DOHH2 (cell line): ENCODE measurements around the gene PDK3.

Source experiments
- H3F3A ChIP-seq: fragments of 200-600 bp; sonication (generic), shearing (Covaris generic); 2 replicates; pipeline ENCODE4 v1.6.0; 2016; ENCODE audit warnings: antibody characterized with exemption, mild to moderate bottlenecking; ENCODE audit not compliant: control insufficient read depth, insufficient read depth
- H3K27ac ChIP-seq: fragments of 200-600 bp; sonication (generic); 2 replicates; pipeline ENCODE4 v1.5.1; 2014; ENCODE audit warnings: low read depth, mild to moderate bottlenecking, low read length, moderate library complexity
- H3K27me3 ChIP-seq: fragments of 200-600 bp; sonication (generic); 2 replicates; pipeline ENCODE4 v1.6.1; 2014; ENCODE audit warnings: mild to moderate bottlenecking, low read length, mixed read lengths; ENCODE audit not compliant: control insufficient read depth
- H3K36me3 ChIP-seq: fragments of 200-600 bp; sonication (generic); 2 replicates; pipeline ENCODE4 v1.6.1; 2014; ENCODE audit warnings: mild to moderate bottlenecking, low read length, moderate library complexity, mixed read lengths; ENCODE audit not compliant: control insufficient read depth
- H3K4me1 ChIP-seq: fragments of 200-600 bp; sonication (generic); 2 replicates; pipeline ENCODE4 v1.6.1; 2014; ENCODE audit warnings: mild to moderate bottlenecking, low read length, mixed read lengths; ENCODE audit not compliant: control insufficient read depth
- H3K4me2 ChIP-seq: fragments of 200-600 bp; sonication (generic); 2 replicates; pipeline ENCODE4 v1.6.0; 2014; ENCODE audit warnings: mild to moderate bottlenecking, low read length, moderate library complexity
- H3K4me3 ChIP-seq: fragments of 200-600 bp; sonication (generic); 2 replicates; pipeline ENCODE4 v1.5.1; 2014; ENCODE audit warnings: mild to moderate bottlenecking, low read length, mixed read lengths
- H3K79me2 ChIP-seq: fragments of 200-600 bp; sonication (generic); 2 replicates; pipeline ENCODE4 v1.6.1; 2014; ENCODE audit warnings: mild to moderate bottlenecking, low read length, mixed read lengths; ENCODE audit not compliant: control insufficient read depth
- H3K9me2 ChIP-seq: fragments of 200-600 bp; sonication (generic); replicated peaks from 2 replicates; pipeline ENCODE4 v1.6.1; 2014; ENCODE audit warnings: mild to moderate bottlenecking, low read length, mixed read lengths; ENCODE audit not compliant: control insufficient read depth
- H3K9me3 ChIP-seq: fragments of 200-600 bp; sonication (generic); 2 replicates; pipeline ENCODE4 v1.6.1; 2014; ENCODE audit warnings: antibody characterized with exemption, low read length, mixed read lengths; ENCODE audit not compliant: control insufficient read depth, insufficient read depth
- H4K20me1 ChIP-seq: fragments of 200-600 bp; sonication (generic); 2 replicates; pipeline ENCODE4 v1.6.0; 2014; ENCODE audit warnings: low read depth, mild to moderate bottlenecking, antibody characterized with exemption, low read length, moderate library complexity; ENCODE audit not compliant: control insufficient read depth, insufficient read depth
- CTCF ChIP-seq: fragments of 200-600 bp; sonication (generic); IDR thresholded peaks from one replicate; pipeline ENCODE4 v1.5.1; 2014; ENCODE audit warnings: antibody characterized with exemption, mild to moderate bottlenecking, low read depth, low read length; ENCODE audit not compliant: poor library complexity, severe bottlenecking
- EZH2phosphoT487 ChIP-seq: fragments of 200-600 bp; sonication (generic); IDR thresholded peaks from 2 replicates; pipeline ENCODE4 v1.6.1; 2017; ENCODE audit warnings: borderline replicate concordance, mild to moderate bottlenecking, antibody characterized with exemption, low read length, moderate library complexity, mixed read lengths

PDK3 gene

DNA sequence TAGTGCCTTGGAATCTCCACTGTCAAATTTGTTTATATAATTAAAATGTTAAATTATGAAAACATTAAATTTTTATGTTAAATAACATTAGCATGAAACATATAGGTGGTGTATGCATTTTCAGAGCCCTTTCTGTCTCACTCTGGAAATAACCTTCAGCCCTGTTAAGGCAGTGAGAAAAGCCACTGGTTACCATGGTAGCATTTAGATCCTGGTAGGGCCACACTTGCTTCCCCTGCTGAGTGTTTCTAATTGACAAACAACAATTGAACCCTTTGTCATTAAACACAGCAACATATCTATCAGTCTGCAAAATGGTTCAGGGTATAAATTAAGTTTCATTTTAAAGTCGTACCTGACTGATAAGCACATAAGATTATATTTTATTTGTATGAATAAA lies 63.5 kb downstream of the PDK3 start:
- Histone ChIP-seq H3K4me3 (no peak overlapping the region), H3K27me3 (no peaks in the 10 kb centered on the region), H3F3A (no peaks in the 10 kb centered on the region), H3K79me2 (no peaks in the 10 kb centered on the region), H3K9me2 (no peaks in the 10 kb centered on the region), H3K36me3 (no peaks in the 10 kb centered on the region), H4K20me1 (no peaks in the 10 kb centered on the region), H3K4me2 (no peak overlapping the region), H3K27ac (no peak overlapping the region), H3K4me1 (no peaks in the 10 kb centered on the region), H3K9me3 (no peaks in the 10 kb centered on the region)
- TF ChIP-seq CTCF: no peak
- TF ChIP-seq EZH2phosphoT487: no peak

DNA sequence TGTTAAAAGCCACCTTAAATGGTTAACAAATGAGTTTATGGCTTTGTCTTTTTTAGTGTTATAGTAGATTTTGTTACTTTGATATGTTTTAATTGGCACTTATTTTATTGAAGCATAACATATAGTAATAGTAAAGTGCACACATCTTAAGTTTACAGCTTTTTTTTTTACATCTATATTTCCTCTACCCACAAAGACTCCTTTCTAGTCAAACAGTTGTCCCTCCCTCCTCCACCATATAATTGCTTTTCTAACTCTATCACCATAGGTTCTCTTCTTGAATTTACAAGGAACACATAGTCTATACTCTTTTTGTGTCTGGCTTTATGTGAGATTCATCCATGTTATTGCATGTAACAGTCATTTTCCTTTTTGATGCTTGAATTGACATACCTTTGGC lies 71.5 kb downstream of the PDK3 start:
- Histone ChIP-seq H3K4me3 (no peak overlapping the region), H3K27ac (no peak overlapping the region), H3F3A (no peaks in the 10 kb centered on the region), H3K4me1 (no peaks in the 10 kb centered on the region), H3K79me2 (no peaks in the 10 kb centered on the region), H3K9me3 (no peaks in the 10 kb centered on the region), H3K27me3 (no peaks in the 10 kb centered on the region), H3K36me3 (0 out of 2 replicates have a peak, but pooled peaks cover 4% of the 10 kb centered on the region), H3K4me2 (no peak overlapping the region), H4K20me1 (no peaks in the 10 kb centered on the region), H3K9me2 (no peaks in the 10 kb centered on the region)
- TF ChIP-seq CTCF: no peak
- TF ChIP-seq EZH2phosphoT487: no peak

GRCh38 chrX:24542756-24543155 lies 77.7 kb downstream of the PDK3 start:
- Histone ChIP-seq H3K36me3 (no peaks in the 10 kb centered on the region), H3K4me2 (no peak overlapping the region), H3K27ac (no peak overlapping the region), H3K27me3 (no peaks in the 10 kb centered on the region), H3K4me3 (no peak overlapping the region), H3K4me1 (no peaks in the 10 kb centered on the region), H3K9me3 (no peaks in the 10 kb centered on the region), H3F3A (no peaks in the 10 kb centered on the region), H4K20me1 (no peaks in the 10 kb centered on the region), H3K9me2 (no peaks in the 10 kb centered on the region), H3K79me2 (no peaks in the 10 kb centered on the region)
- TF ChIP-seq CTCF (no peak), EZH2phosphoT487 (no peak)

- no peaks in the 10 kb centered on the region for H3K36me3 ChIP-seq
- no peaks in the 10 kb centered on the region for H3K9me2 ChIP-seq
- H3F3A ChIP-seq: no peaks in the 10 kb centered on the region
- H3K4me1 ChIP-seq: no peaks in the 10 kb centered on the region
- H3K4me2 ChIP-seq: no peak overlapping the region
- H3K27me3 ChIP-seq: no peaks in the 10 kb centered on the region
- no peaks in the 10 kb centered on the region for H3K79me2 ChIP-seq
- TF ChIP-seq EZH2phosphoT487 (no peak), CTCF (no peak)
- H3K4me3 ChIP-seq: no peak overlapping the region
- no peak overlapping the region for H3K27ac ChIP-seq
- no peaks in the 10 kb centered on the region for H4K20me1 ChIP-seq
- H3K9me3 ChIP-seq: no peaks in the 10 kb centered on the region
Measured at GRCh38 chrX:24547961-24548360, 82.9 kb downstream of the PDK3 start.
